ENCODE measurements around the gene CD27.
A peak's percentile ranks its signal among the peaks of the same experiment; 100 is the strongest.
"Not testable (repeated sequence)": the region's sequence is repeated elsewhere in the genome, so short reads cannot be mapped to it uniquely, and the experiment has no call there.

Gene CD27

DNA sequence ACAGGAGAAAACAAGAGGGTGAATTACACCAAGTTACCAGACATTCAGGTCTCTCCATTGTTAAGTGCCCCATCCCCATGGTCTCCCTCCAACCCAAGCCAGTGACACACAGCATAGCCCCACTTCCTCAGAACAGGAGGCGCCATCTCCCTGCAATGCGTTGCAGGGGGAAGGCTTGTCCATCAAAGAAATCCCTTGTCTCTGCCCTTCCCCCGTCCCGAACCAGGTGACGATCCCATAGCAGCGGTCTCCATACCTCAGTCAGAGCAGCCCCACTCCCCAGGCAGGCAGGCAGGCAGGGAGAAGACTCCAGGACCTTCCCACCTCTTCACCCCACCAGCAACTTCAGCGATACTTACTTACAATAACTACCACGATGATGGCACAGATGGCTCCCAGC, 19.8 kb downstream of the CD27 start:
- Histone ChIP-seq H3K4me3 (replicated peaks; ENCODE audit: insufficient read depth, low read length) (no peak overlapping the region), H3K27ac (replicated peaks) (peak overlapping the region; percentile 87), H3K27me3 (ENCODE audit: insufficient read depth, poor library complexity, severe bottlenecking) (no peaks in the 10 kb centered on the region)
- TF ChIP-seq, protein P1, sequence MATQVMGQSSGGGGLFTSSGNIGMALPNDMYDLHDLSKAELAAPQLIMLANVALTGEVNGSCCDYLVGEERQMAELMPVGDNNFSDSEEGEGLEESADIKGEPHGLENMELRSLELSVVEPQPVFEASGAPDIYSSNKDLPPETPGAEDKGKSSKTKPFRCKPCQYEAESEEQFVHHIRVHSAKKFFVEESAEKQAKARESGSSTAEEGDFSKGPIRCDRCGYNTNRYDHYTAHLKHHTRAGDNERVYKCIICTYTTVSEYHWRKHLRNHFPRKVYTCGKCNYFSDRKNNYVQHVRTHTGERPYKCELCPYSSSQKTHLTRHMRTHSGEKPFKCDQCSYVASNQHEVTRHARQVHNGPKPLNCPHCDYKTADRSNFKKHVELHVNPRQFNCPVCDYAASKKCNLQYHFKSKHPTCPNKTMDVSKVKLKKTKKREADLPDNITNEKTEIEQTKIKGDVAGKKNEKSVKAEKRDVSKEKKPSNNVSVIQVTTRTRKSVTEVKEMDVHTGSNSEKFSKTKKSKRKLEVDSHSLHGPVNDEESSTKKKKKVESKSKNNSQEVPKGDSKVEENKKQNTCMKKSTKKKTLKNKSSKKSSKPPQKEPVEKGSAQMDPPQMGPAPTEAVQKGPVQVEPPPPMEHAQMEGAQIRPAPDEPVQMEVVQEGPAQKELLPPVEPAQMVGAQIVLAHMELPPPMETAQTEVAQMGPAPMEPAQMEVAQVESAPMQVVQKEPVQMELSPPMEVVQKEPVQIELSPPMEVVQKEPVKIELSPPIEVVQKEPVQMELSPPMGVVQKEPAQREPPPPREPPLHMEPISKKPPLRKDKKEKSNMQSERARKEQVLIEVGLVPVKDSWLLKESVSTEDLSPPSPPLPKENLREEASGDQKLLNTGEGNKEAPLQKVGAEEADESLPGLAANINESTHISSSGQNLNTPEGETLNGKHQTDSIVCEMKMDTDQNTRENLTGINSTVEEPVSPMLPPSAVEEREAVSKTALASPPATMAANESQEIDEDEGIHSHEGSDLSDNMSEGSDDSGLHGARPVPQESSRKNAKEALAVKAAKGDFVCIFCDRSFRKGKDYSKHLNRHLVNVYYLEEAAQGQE (IDR thresholded peaks at IDR 0.05; ENCODE audit: insufficient replicate concordance, low read depth) = no peak
- no peak for TF ChIP-seq SPI1 (IDR thresholded peaks at IDR 0.05; ENCODE audit: borderline replicate concordance, low read depth)
- TF ChIP-seq GABPA (IDR thresholded peaks at IDR 0.05; ENCODE audit: low read depth) = no peak
- TF ChIP-seq, protein P2, sequence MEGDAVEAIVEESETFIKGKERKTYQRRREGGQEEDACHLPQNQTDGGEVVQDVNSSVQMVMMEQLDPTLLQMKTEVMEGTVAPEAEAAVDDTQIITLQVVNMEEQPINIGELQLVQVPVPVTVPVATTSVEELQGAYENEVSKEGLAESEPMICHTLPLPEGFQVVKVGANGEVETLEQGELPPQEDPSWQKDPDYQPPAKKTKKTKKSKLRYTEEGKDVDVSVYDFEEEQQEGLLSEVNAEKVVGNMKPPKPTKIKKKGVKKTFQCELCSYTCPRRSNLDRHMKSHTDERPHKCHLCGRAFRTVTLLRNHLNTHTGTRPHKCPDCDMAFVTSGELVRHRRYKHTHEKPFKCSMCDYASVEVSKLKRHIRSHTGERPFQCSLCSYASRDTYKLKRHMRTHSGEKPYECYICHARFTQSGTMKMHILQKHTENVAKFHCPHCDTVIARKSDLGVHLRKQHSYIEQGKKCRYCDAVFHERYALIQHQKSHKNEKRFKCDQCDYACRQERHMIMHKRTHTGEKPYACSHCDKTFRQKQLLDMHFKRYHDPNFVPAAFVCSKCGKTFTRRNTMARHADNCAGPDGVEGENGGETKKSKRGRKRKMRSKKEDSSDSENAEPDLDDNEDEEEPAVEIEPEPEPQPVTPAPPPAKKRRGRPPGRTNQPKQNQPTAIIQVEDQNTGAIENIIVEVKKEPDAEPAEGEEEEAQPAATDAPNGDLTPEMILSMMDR (IDR thresholded peaks at IDR 0.05; ENCODE audit: insufficient read depth, low read length) = no peak
- no peak for TF ChIP-seq POLR2AphosphoS5 (IDR thresholded peaks at IDR 0.05; ENCODE audit: low read depth)
- no peak for DNase-seq (ENCODE audit: low read depth in 1 of 2, low spot score in 1 of 2)

DNA sequence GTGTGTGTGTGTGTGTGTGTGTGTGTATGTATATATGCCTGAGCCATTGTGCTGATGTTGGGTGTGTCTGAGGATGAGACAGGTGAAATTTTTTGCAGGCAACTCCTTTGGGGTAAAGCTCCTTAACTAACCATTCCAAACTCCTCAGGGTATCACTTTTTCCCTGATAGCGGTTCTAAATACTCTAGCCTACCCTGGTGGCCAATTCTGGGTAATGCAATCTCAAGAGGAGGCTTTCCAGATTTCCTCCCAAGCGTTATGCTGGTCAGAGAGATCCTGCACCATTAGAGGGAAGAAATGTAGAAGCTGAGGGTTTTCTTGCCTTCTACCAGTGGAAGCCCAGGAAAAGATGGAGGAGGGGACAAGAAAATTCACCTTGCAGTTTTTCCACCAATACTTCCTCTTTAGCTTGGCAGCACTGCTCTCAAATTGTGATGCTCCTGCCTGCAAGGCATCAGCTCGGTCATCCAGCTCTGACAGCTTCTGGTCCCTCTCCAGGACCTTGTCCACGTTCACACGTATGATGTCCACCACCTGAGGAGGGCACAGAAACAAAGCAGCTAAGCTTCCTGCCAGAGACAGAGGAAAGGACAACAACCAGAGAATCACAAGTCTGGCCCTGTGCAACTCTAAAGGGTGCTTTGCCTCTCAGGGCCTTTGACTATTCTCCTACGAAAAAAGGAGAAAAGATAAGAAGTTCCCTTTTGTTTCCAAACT, 20.9 kb downstream of the CD27 start:
- TF ChIP-seq, protein P2 (IDR thresholded peaks at IDR 0.05; ENCODE audit: insufficient read depth, low read length) = peak; percentile 91
- TF ChIP-seq GABPA (IDR thresholded peaks at IDR 0.05; ENCODE audit: low read depth) = no peak
- peak; percentile 15; the same call in 1 of the 2 replicates for TF ChIP-seq SPI1 (IDR thresholded peaks at IDR 0.05; ENCODE audit: borderline replicate concordance, low read depth)
- H3K4me3 ChIP-seq (replicated peaks; ENCODE audit: insufficient read depth, low read length) = no peak overlapping the region
- no peaks in the 10 kb centered on the region for H3K27me3 ChIP-seq (ENCODE audit: insufficient read depth, poor library complexity, severe bottlenecking)
- DNase-seq (ENCODE audit: low read depth in 1 of 2, low spot score in 1 of 2) = peak in 1 of 2 experiments; percentile 58
- no peak overlapping the region for H3K27ac ChIP-seq (replicated peaks)

DNA sequence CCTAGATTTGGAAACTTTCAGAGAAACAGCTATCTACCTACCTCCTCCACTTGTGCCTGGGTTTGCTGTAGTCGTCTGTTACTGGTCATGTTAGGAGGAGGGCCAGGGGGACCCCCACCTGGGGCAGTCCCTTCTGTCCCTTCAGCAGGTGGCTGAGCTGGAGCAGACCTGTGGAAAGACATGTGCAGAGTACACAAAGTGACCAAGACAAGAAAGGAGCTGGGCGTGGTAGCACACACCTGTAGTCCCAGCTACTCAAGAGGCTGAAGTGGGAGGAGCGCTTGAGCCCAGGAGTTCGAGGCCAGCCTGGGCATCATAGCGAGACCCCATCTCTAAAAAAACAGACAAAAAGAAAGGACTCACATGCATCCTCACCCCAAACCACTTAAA, 21.4 kb downstream of the CD27 start:
- no peak overlapping the region for H3K27ac ChIP-seq (replicated peaks)
- no peak for TF ChIP-seq SPI1 (IDR thresholded peaks at IDR 0.05; ENCODE audit: borderline replicate concordance, low read depth)
- TF ChIP-seq, protein P1 (IDR thresholded peaks at IDR 0.05; ENCODE audit: insufficient replicate concordance, low read depth) = no peak
- TF ChIP-seq, protein P2 (IDR thresholded peaks at IDR 0.05; ENCODE audit: insufficient read depth, low read length) = no peak
- TF ChIP-seq POLR2AphosphoS5 (IDR thresholded peaks at IDR 0.05; ENCODE audit: low read depth) = no peak
- no peak for TF ChIP-seq GABPA (IDR thresholded peaks at IDR 0.05; ENCODE audit: low read depth)
- H3K27me3 ChIP-seq (ENCODE audit: insufficient read depth, poor library complexity, severe bottlenecking) = no peaks in the 10 kb centered on the region
- H3K4me3 ChIP-seq (replicated peaks; ENCODE audit: insufficient read depth, low read length) = no peak overlapping the region
- DNase-seq (ENCODE audit: low read depth in 1 of 2, low spot score in 1 of 2) = no peak

DNA sequence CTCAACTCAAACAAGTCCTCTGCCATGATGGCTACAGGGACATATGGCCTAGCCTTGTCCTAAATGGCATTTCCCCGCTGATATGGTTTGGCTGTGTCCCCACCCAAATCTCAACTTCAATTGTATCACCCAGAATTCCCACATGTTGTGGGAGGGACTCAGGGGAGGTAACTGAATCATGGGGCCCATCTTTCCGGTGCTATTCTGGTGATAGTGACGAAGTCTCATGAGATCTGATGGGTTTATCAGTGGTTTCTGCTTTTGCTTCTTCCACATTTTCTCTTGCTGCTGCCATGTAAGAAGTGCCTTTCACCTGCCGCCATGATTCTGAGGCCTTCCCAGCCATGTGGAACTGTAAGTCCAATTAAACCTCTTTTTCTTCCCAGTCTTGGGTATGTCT, 22.0 kb downstream of the CD27 start:
- not testable (repeated sequence) for H3K27ac ChIP-seq (replicated peaks); H3K4me3 ChIP-seq (replicated peaks; ENCODE audit: insufficient read depth, low read length); DNase-seq (ENCODE audit: low read depth in 1 of 2, low spot score in 1 of 2); H3K27me3 ChIP-seq (ENCODE audit: insufficient read depth, poor library complexity, severe bottlenecking)

DNA sequence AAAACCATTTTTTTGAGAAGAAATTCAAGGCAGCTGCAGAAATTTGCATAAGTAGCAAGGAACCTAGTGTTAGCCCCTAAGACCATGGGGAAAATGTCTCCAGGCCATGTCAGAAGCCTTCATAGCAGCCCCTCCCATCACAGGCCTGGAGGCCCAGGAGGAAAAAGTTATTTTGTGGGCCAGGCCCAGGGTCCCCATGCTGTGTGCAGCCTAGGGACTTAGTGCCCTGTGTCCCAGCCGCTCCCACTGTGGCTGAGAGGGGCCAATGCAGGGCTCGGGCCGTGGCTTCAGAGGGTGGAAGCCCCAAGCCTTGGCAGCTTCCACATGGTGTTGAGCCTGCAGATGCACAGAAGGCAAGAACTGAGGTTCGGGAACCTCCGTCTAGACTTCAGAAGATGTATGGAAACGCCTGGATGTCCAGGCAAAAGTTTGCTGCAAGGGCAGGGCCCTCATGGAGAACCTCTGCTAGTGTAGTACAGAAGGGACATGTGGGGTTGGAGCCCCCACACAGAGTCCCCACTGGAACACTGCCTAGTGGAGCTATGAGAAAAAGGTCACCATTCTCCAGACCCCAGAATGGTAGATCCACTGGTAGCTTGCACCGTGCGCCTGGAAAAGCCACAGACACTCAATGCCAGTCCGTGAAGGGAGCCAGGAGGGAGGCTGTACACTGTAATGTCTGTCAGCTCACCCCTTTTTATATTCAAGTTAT, 23.0 kb downstream of the CD27 start:
- not testable (repeated sequence) for H3K4me3 ChIP-seq (replicated peaks; ENCODE audit: insufficient read depth, low read length); DNase-seq (ENCODE audit: low read depth in 1 of 2, low spot score in 1 of 2); H3K27ac ChIP-seq (replicated peaks); H3K27me3 ChIP-seq (ENCODE audit: insufficient read depth, poor library complexity, severe bottlenecking)

Data from HL-60 (cell line).